Esophagus muscularis mucosa (tissue), 4 donors: ENCODE measurements around the gene SLC1A4. TPM values are rescaled to one million over a fixed set of nuclear protein-coding genes. Genes with fewer than 3 reads are reported as not detected.
"Not testable (repeated sequence)": the region's sequence is repeated elsewhere in the genome, so short reads cannot be mapped to it uniquely, and the experiment has no call there.

Experiments
- DNase-seq: peaks from one replicate; pipeline ENCODE4 v3.0.0-alpha.2; 2017; ENCODE audit errors: extremely low spot score
- H3K27ac ChIP-seq, 4 donors: fragments of 200-600 bp; sonication (generic); replicated peaks in 1 of 4; 1 replicate in 3 of 4; 2 replicates in 1 of 4; pipeline ENCODE4 v1.5.1; 2016 to 2019; ENCODE audit warnings: mild to moderate bottlenecking in 1 of 4
- H3K27me3 ChIP-seq, 4 donors: fragments of 200-600 bp; sonication (generic); one replicate each; pipeline versions ENCODE4 v1.5.1 to v1.6.0; 2016 to 2019
- H3K36me3 ChIP-seq, 4 donors: fragments of 200-600 bp; sonication (generic); one replicate each; pipeline ENCODE4 v1.5.1; 2016 to 2019
- H3K4me1 ChIP-seq, 4 donors: fragments of 200-600 bp; sonication (generic); one replicate each; pipeline ENCODE4 v1.5.1; 2016 to 2019
- H3K4me3 ChIP-seq, 4 donors: fragments of 200-600 bp; sonication (generic); 1 replicate in 2 of 4; 2 replicates in 2 of 4; pipeline ENCODE4 v1.5.1; 2016 to 2019; ENCODE audit warnings: mild to moderate bottlenecking in 4 of 4, moderate library complexity in 1 of 4
- H3K9me3 ChIP-seq, 4 donors: fragments of 200-600 bp; sonication (generic); 1 replicate in 3 of 4; 2 replicates in 1 of 4; pipeline ENCODE4 v1.5.1; 2016 to 2019
- CTCF ChIP-seq, 3 experiments: fragments of 200-600 bp in 2 of 3; fragments of 450-650 bp in 1 of 3; sonication (generic) in 2 of 3; IDR thresholded peaks; one replicate each; pipeline ENCODE4 v1.5.1; 2017 to 2019; ENCODE audit warnings: antibody characterized with exemption in 3 of 3, mild to moderate bottlenecking in 2 of 3, moderate library complexity in 1 of 3
- EP300 ChIP-seq: sonication (generic); formaldehyde crosslinking; IDR thresholded peaks from one replicate; pipeline ENCODE4 v1.6.1; 2017; ENCODE audit warnings: antibody characterized with exemption
- POLR2A ChIP-seq: fragments of 450-650 bp; IDR thresholded peaks from one replicate; pipeline ENCODE4 v1.6.1; 2017; ENCODE audit warnings: antibody characterized with exemption, moderate library complexity, mild to moderate bottlenecking, low read depth
- POLR2AphosphoS5 ChIP-seq, 2 donors: sonication (generic); formaldehyde crosslinking; IDR thresholded peaks; one replicate each; pipeline ENCODE4 v1.6.1; 2017; ENCODE audit warnings: antibody characterized with exemption in 2 of 2
- WGBS: methylation state at CpG from one replicate; pipeline ENCODE4 v1.1.5; 2018; 5-methylcytosine and 5-hydroxymethylcytosine counted together
- intact Hi-C: fragments of 100-400 bp; cut with DNase I; formaldehyde crosslinking; loops from one replicate; pipeline ENCODE4 v1.15.1; 2023
- total RNA-seq, 4 donors: library from RNA; depleted of rRNA; stranded (reverse); fragments of >200 nt; gene quantifications; one replicate each; pipeline versions ENCODE4 v1.1.0 to v1.2.1, GENCODE V29; 2016

SLC1A4 gene
- total RNA-seq, 4 donors from 2014 or later: 10.4 to 15.1 (median 10.8) TPM

GRCh38 chr2:65031341-65032018 lies 42.3 kb downstream of the SLC1A4 start:
- H3K27me3 ChIP-seq: no peaks in the 10 kb centered on the region
- H3K36me3 ChIP-seq: no peaks in the 10 kb centered on the region
- no peak for TF ChIP-seq CTCF (IDR thresholded peaks at IDR 0.05)
- TF ChIP-seq EP300: no peak
- no peak for TF ChIP-seq POLR2A
- H3K9me3 ChIP-seq: no peaks in the 10 kb centered on the region
- no peak overlapping the region for H3K27ac ChIP-seq
- H3K4me3 ChIP-seq: no peak overlapping the region
- DNase-seq: no peak
- H3K4me1 ChIP-seq: no peaks in the 10 kb centered on the region
- WGBS: 70% methylated on average over 8 of the region's 8 CpGs
- intact Hi-C loops: no loop called here

- Histone ChIP-seq H3K4me1 (no peaks in the 10 kb centered on the region), H3K36me3 (no peaks in the 10 kb centered on the region), H3K27me3 (no peaks in the 10 kb centered on the region), H3K27ac (no peak overlapping the region), H3K4me3 (no peak overlapping the region), H3K9me3 (no peaks in the 10 kb centered on the region)
- intact Hi-C loops: no loop called here
- 72% methylated on average over 13 of the region's 13 CpGs for WGBS
- TF ChIP-seq POLR2A (no peak), EP300 (no peak), POLR2AphosphoS5 (IDR thresholded peaks at IDR 0.05) (no peak), CTCF (IDR thresholded peaks at IDR 0.05) (no peak)
- DNase-seq: no peak
These were observed 43.1 kb downstream of the SLC1A4 start for GRCh38 chr2:65032019-65032975.

GRCh38 chr2:65033178-65033577 lies 44.0 kb downstream of the SLC1A4 start:
- Histone ChIP-seq H3K27ac (no peak overlapping the region), H3K4me3 (no peak overlapping the region), H3K27me3 (no peaks in the 10 kb centered on the region), H3K4me1 (no peaks in the 10 kb centered on the region), H3K36me3 (no peaks in the 10 kb centered on the region), H3K9me3 (no peaks in the 10 kb centered on the region)
- TF ChIP-seq CTCF (IDR thresholded peaks at IDR 0.05) (no peak), EP300 (no peak), POLR2AphosphoS5 (IDR thresholded peaks at IDR 0.05) (no peak), POLR2A (no peak)
- 93% methylated on average over 4 of the region's 4 CpGs for WGBS
- DNase-seq: no peak
- intact Hi-C loops: no loop called here

GRCh38 chr2:65033667-65034066 lies 44.5 kb downstream of the SLC1A4 start:
- H3K9me3 ChIP-seq, H3K4me1 ChIP-seq, H3K27ac ChIP-seq, intact Hi-C loops, H3K4me3 ChIP-seq, H3K27me3 ChIP-seq, H3K36me3 ChIP-seq, DNase-seq: not testable (repeated sequence)
- WGBS: 95% methylated on average over 4 of the region's 4 CpGs

GRCh38 chr2:65035351-65035943 lies 46.2 kb downstream of the SLC1A4 start:
- no peaks in the 10 kb centered on the region for H3K9me3 ChIP-seq
- H3K36me3 ChIP-seq: no peaks in the 10 kb centered on the region
- TF ChIP-seq EP300 (no peak), POLR2A (no peak), POLR2AphosphoS5 (IDR thresholded peaks at IDR 0.05) (no peak), CTCF (IDR thresholded peaks at IDR 0.05) (no peak)
- no peaks in the 10 kb centered on the region for H3K27me3 ChIP-seq
- intact Hi-C loops: no loop called here
- no peak for DNase-seq
- H3K4me3 ChIP-seq: no peak overlapping the region
- 71% methylated on average over 6 of the region's 6 CpGs for WGBS
- no peak overlapping the region for H3K27ac ChIP-seq
- H3K4me1 ChIP-seq: peaks cover 2 to 4% (median 3%) of the 10 kb centered on the region in 4 donors
